ENCODE data around the gene CLCN7.

- TF ChIP-seq CTCF (IDR thresholded peaks at IDR 0.05) (no peak), POLR2A (IDR thresholded peaks at IDR 0.05) (no peak)
Measured at GRCh38 chr16:1455190-1456171, 19.3 kb downstream of the CLCN7 start.

Measured in uterus (tissue), 2 donors.